GM20000 (cell line): ENCODE results near the gene SLC24A4.

Source experiments
- DNase-seq: peaks from one replicate; pipeline ENCODE4 v3.0.0; 2012; ENCODE audit warnings: low spot score
- CTCF ChIP-seq: IDR thresholded peaks from 2 replicates; pipeline ENCODE4 v1.5.1; 2012; ENCODE audit warnings: mild to moderate bottlenecking, control low read depth; ENCODE audit errors: extremely low read depth, missing control alignments

The SLC24A4 gene

GRCh38 chr14:92523752-92524151 is 200.8 kb downstream of the SLC24A4 start:
- no peak for DNase-seq
- no peak for TF ChIP-seq CTCF

- DNase-seq: no peak
- TF ChIP-seq CTCF: no peak
These were observed 201.7 kb downstream of the SLC24A4 start for GRCh38 chr14:92524602-92525185.

- DNase-seq: no peak
- no peak for TF ChIP-seq CTCF
These were observed 202.5 kb downstream of the SLC24A4 start for GRCh38 chr14:92525322-92526095.

- TF ChIP-seq CTCF: no peak
- DNase-seq: no peak
These were observed 204.8 kb downstream of the SLC24A4 start for GRCh38 chr14:92527721-92528120.

- TF ChIP-seq CTCF: no peak
These were observed 205.6 kb downstream of the SLC24A4 start for GRCh38 chr14:92528486-92529100.

GRCh38 chr14:92529903-92530302 is 206.9 kb downstream of the SLC24A4 start:
- no peak for DNase-seq
- TF ChIP-seq CTCF: no peak

More at GRCh38 chr14:92528486-92529100, 205.6 kb downstream of the SLC24A4 start:
- DNase-seq: no peak
